Keratinocyte (primary cell): ENCODE measurements around the gene SYNCRIP. TPM values are rescaled to one million over a fixed set of nuclear protein-coding genes. Genes with fewer than 3 reads are reported as not detected.

Experiments
- DNase-seq: peaks from one replicate; pipeline ENCODE4 v3.0.0-alpha.2; 2011; ENCODE audit warnings: low read depth, missing footprints, low spot score
- FAIRE-seq: peaks from 2 replicates; lab custom pipeline; 2011; peaks lifted over from hg19 to GRCh38; lab: Jason Lieb, UNC
- H2AFZ ChIP-seq: 2 replicates; pipeline ENCODE4 v1.6.0; 2012; ENCODE audit warnings: low read length, control low read depth, inconsistent platforms; ENCODE audit not compliant: control insufficient read depth
- H3K27ac ChIP-seq: 2 replicates; pipeline ENCODE4 v1.5.1; 2011; ENCODE audit warnings: low read length; ENCODE audit not compliant: control insufficient read depth, insufficient read depth
- H3K27me3 ChIP-seq: 3 replicates; pipeline ENCODE4 v1.6.0; 2011; ENCODE audit warnings: low read length; ENCODE audit not compliant: control insufficient read depth, insufficient read depth; ENCODE audit errors: extremely low read depth
- H3K36me3 ChIP-seq, 2 experiments: 2 replicates in 1 of 2; 3 replicates in 1 of 2; pipeline ENCODE4 v1.5.1; 2011; ENCODE audit warnings: low read length in 2 of 2, mild to moderate bottlenecking in 1 of 2; ENCODE audit not compliant: control insufficient read depth in 2 of 2, insufficient read depth in 2 of 2; ENCODE audit errors: extremely low read depth in 1 of 2
- H3K4me1 ChIP-seq: 3 replicates; pipeline ENCODE4 v1.5.1; 2011; ENCODE audit warnings: low read length; ENCODE audit not compliant: control insufficient read depth, insufficient read depth; ENCODE audit errors: extremely low read depth
- H3K4me2 ChIP-seq: 3 replicates; pipeline ENCODE4 v1.6.0; 2011; ENCODE audit warnings: low read depth, low read length; ENCODE audit not compliant: control insufficient read depth, insufficient read depth; ENCODE audit errors: extremely low read depth
- H3K4me3 ChIP-seq, 3 experiments: fragments of 200-600 bp in 1 of 3; sonication (generic) in 1 of 3; 2 replicates in 2 of 3; 3 replicates in 1 of 3; pipeline ENCODE4 v1.5.1; 2011 to 2016; ENCODE audit warnings: low read length in 3 of 3, mild to moderate bottlenecking in 3 of 3, control low read depth in 2 of 3, inconsistent platforms in 1 of 3, low read depth in 1 of 3, mixed read lengths in 1 of 3, mixed run types in 1 of 3, moderate library complexity in 1 of 3; ENCODE audit not compliant: control insufficient read depth in 2 of 3, insufficient read depth in 2 of 3; ENCODE audit errors: extremely low read depth in 1 of 3
- H3K79me2 ChIP-seq: 2 replicates; pipeline ENCODE4 v1.6.0; 2012; ENCODE audit warnings: low read length; ENCODE audit not compliant: control insufficient read depth, insufficient read depth
- H3K9ac ChIP-seq: 3 replicates; pipeline ENCODE4 v1.6.0; 2011; ENCODE audit warnings: low read length; ENCODE audit not compliant: control insufficient read depth, insufficient read depth; ENCODE audit errors: extremely low read depth
- H3K9me1 ChIP-seq: 3 replicates; pipeline ENCODE4 v1.6.0; 2011; ENCODE audit warnings: low read length; ENCODE audit not compliant: control insufficient read depth, insufficient read depth; ENCODE audit errors: extremely low read depth
- H3K9me3 ChIP-seq: 2 replicates; pipeline ENCODE4 v1.5.1; 2012; ENCODE audit warnings: low read depth, low read length; ENCODE audit not compliant: control insufficient read depth
- H4K20me1 ChIP-seq: 3 replicates; pipeline ENCODE4 v1.6.0; 2011; ENCODE audit warnings: low read length; ENCODE audit not compliant: control insufficient read depth, insufficient read depth; ENCODE audit errors: extremely low read depth
- CTCF ChIP-seq, 3 experiments: IDR thresholded peaks in 1 of 3; conservative IDR thresholded peaks in 1 of 3; optimal IDR thresholded peaks in 1 of 3; 2 replicates in 2 of 3; 3 replicates in 1 of 3; pipeline versions ENCODE3 to v1.5.1; 2011; ENCODE audit warnings: low read length in 3 of 3, mild to moderate bottlenecking in 3 of 3, moderate library complexity in 2 of 3, control low read depth in 1 of 3, inconsistent platforms in 1 of 3; ENCODE audit not compliant: insufficient read depth in 2 of 3; ENCODE audit errors: extremely low read depth in 1 of 3
- EZH2 ChIP-seq: IDR thresholded peaks from one replicate; pipeline ENCODE4 v1.6.1; 2012; ENCODE audit warnings: inconsistent platforms, mild to moderate bottlenecking, low read length, moderate library complexity
- dilution Hi-C: fragments of 300-500 bp; cut with MboI; formaldehyde crosslinking; loops from one replicate; pipeline ENCODE4 v1.7.0; 2020; ENCODE audit warnings: low sequenced_read_pairs; ENCODE audit not compliant: extremely low pct_ligation_motif_present
- polyA plus RNA-seq, 5 experiments: library from polyadenylated mRNA; depleted of rRNA in 3 of 5; stranded (reverse) in 3 of 5; stranded (forward) in 1 of 5; unstranded in 1 of 5; fragments of >200 nt; gene quantifications; 1 replicate in 1 of 5; 2 replicates in 3 of 5; 3 replicates in 1 of 5; pipeline versions ENCODE4 v1.2.1 to v1.2.3, GENCODE V29; 2011 to 2012; ENCODE audit warnings: missing spikeins in 2 of 5, low read depth in 1 of 5, low replicate concordance in 1 of 5

SYNCRIP gene
- polyA plus RNA-seq, 1 donor (not counting 4 experiments of a cell fraction or from before 2014, with no cell fraction given): 56.8 TPM

- no peak for DNase-seq
Observed at GRCh38 chr6:85628353-85628752, 14.3 kb downstream of the SYNCRIP start.

GRCh38 chr6:85620308-85620707 is 22.4 kb downstream of the SYNCRIP start:
- Histone ChIP-seq H2AFZ (no peak overlapping the region), H4K20me1 (peaks cover 9% of the 10 kb centered on the region), H3K4me2 (no peak overlapping the region), H3K9me3 (no peaks in the 10 kb centered on the region), H3K79me2 (peaks cover 83% of the 10 kb centered on the region), H3K9ac (no peak overlapping the region), H3K9me1 (peaks cover 2% of the 10 kb centered on the region), H3K4me3 (no peak overlapping the region), H3K4me1 (no peaks in the 10 kb centered on the region), H3K36me3 (peaks cover 20 to 34% of the 10 kb centered on the region in 2 experiments), H3K27ac (no peak overlapping the region), H3K27me3 (no peaks in the 10 kb centered on the region)
- dilution Hi-C loops: no loop called here
- no peak for TF ChIP-seq CTCF (optimal IDR thresholded peaks at IDR 0.05 in 1 of 3, IDR thresholded peaks at IDR 0.05 in 1 of 3, conservative IDR thresholded peaks at IDR 0.05 in 1 of 3; ENCODE audit: extremely low read depth in 1 of 3, insufficient read depth in 2 of 3, low read length in 3 of 3)
- no peak for TF ChIP-seq EZH2
- FAIRE-seq (no peak), DNase-seq (no peak)

More at GRCh38 chr6:85628353-85628752, 14.3 kb downstream of the SYNCRIP start:
- H3K9me1 ChIP-seq: peaks cover 3% of the 10 kb centered on the region
- no peak overlapping the region for H2AFZ ChIP-seq
- H3K79me2 ChIP-seq: peaks cover 96% of the 10 kb centered on the region
- no peak overlapping the region for H3K4me2 ChIP-seq
- no peak overlapping the region for H3K4me3 ChIP-seq
- peaks cover 14 to 43% of the 10 kb centered on the region in 2 experiments for H3K36me3 ChIP-seq
- no peaks in the 10 kb centered on the region for H3K4me1 ChIP-seq
- no peak for TF ChIP-seq CTCF (optimal IDR thresholded peaks at IDR 0.05 in 1 of 3, IDR thresholded peaks at IDR 0.05 in 1 of 3, conservative IDR thresholded peaks at IDR 0.05 in 1 of 3; ENCODE audit: extremely low read depth in 1 of 3, insufficient read depth in 2 of 3, low read length in 3 of 3)
- TF ChIP-seq EZH2: no peak
- peak; percentile 9 for FAIRE-seq
- H3K9ac ChIP-seq: no peak overlapping the region
- H3K27me3 ChIP-seq: no peaks in the 10 kb centered on the region
- dilution Hi-C loops: no loop called here
- no peak overlapping the region for H3K27ac ChIP-seq
- H4K20me1 ChIP-seq: peaks cover 42% of the 10 kb centered on the region
- H3K9me3 ChIP-seq: no peaks in the 10 kb centered on the region
